B cell (primary cell): ENCODE data around the gene USH2A. TPM values are rescaled to one million over a fixed set of nuclear protein-coding genes. Genes with fewer than 3 reads are reported as not detected.

Experiments used
- ATAC-seq: fragments of 200-7000 bp; cut with Tn5 transposase; one replicate; pipeline ENCODE4 v1.10.0; 2021; ENCODE audit warnings: low read depth, mild to moderate bottlenecking, moderate number of reproducible peaks, moderate library complexity
- CTCF ChIA-PET: fragments of 350-600 bp; sonication (Branson Sonifier 250); formaldehyde crosslinking; loops from one replicate; lab custom pipeline; 2021; ENCODE audit warnings: antibody characterized with exemption, inconsistent platforms; lab: Charles Lee
- POLR2A ChIA-PET: fragments of 350-600 bp; sonication (Branson Sonifier 250); formaldehyde crosslinking; loops from one replicate; lab custom pipeline; 2021; ENCODE audit warnings: antibody characterized with exemption; lab: Charles Lee
- DNase-seq: peaks from one replicate; pipeline ENCODE4 v3.0.0; 2013
- H2AFZ ChIP-seq: 2 replicates; pipeline ENCODE4 v1.6.1; 2012; ENCODE audit warnings: mild to moderate bottlenecking, low read depth, low read length; ENCODE audit not compliant: insufficient read depth, poor library complexity, severe bottlenecking
- H3K27ac ChIP-seq, 2 donors: 1 replicate in 1 of 2; 2 replicates in 1 of 2; pipeline ENCODE4 v1.5.1; 2012 to 2013; ENCODE audit warnings: low read length in 2 of 2, mild to moderate bottlenecking in 2 of 2, moderate library complexity in 1 of 2
- H3K27me3 ChIP-seq, 4 experiments: fragments of 200-600 bp in 1 of 4; sonication (generic) in 1 of 4; replicated peaks in 1 of 4; 1 replicate in 2 of 4; 2 replicates in 2 of 4; pipeline versions ENCODE4 v1.6.1 to v1.7.0; 2013 to 2016; ENCODE audit warnings: low read length in 3 of 4, mild to moderate bottlenecking in 2 of 4, mixed read lengths in 1 of 4, moderate library complexity in 1 of 4; ENCODE audit not compliant: insufficient read depth in 4 of 4, control insufficient read depth in 3 of 4; ENCODE audit errors: control extremely low read depth in 1 of 4
- H3K36me3 ChIP-seq, 2 experiments: replicated peaks in 1 of 2; 1 replicate in 1 of 2; 2 replicates in 1 of 2; pipeline versions ENCODE4 v1.6.1 to v1.7.1; 2013; ENCODE audit warnings: low read length in 1 of 2; ENCODE audit not compliant: insufficient read depth in 2 of 2, control insufficient read depth in 1 of 2; ENCODE audit errors: control extremely low read depth in 1 of 2, extremely low read depth in 1 of 2
- H3K4me1 ChIP-seq, 2 donors: fragments of 200-600 bp in 1 of 2; sonication (generic) in 1 of 2; 1 replicate in 1 of 2; 2 replicates in 1 of 2; pipeline versions ENCODE4 v1.5.1 to v1.6.1; 2013 to 2017; ENCODE audit warnings: low read length in 2 of 2; ENCODE audit not compliant: control insufficient read depth in 2 of 2, insufficient read depth in 2 of 2
- H3K4me2 ChIP-seq: replicated peaks from 2 replicates; pipeline ENCODE3; 2012; ENCODE audit warnings: mild to moderate bottlenecking, low read depth, low read length; ENCODE audit not compliant: poor library complexity, severe bottlenecking
- H3K4me3 ChIP-seq, 5 experiments: fragments of 200-600 bp in 1 of 5; sonication (generic) in 1 of 5; 1 replicate in 3 of 5; 2 replicates in 2 of 5; pipeline versions ENCODE4 v1.5.1 to v1.7.0; 2011 to 2016; ENCODE audit warnings: low read length in 4 of 5, mild to moderate bottlenecking in 4 of 5, low read depth in 2 of 5, control low read depth in 1 of 5, moderate library complexity in 1 of 5; ENCODE audit not compliant: insufficient read depth in 1 of 5; ENCODE audit errors: control extremely low read depth in 1 of 5, extremely low read depth in 1 of 5
- H3K79me2 ChIP-seq: fragments of 200-600 bp; sonication (generic); one replicate; pipeline ENCODE4 v1.6.0; 2016; ENCODE audit warnings: low read length; ENCODE audit not compliant: control insufficient read depth, insufficient read depth
- H3K9ac ChIP-seq: fragments of 200-600 bp; sonication (generic); 2 replicates; pipeline ENCODE4 v1.6.1; 2017; ENCODE audit warnings: mild to moderate bottlenecking, low read length, moderate library complexity
- H3K9me3 ChIP-seq, 3 donors: one replicate each; pipeline versions ENCODE4 v1.6.1 to v1.7.1; 2013; ENCODE audit warnings: low read length in 2 of 3; ENCODE audit not compliant: control insufficient read depth in 2 of 3, insufficient read depth in 1 of 3; ENCODE audit errors: control extremely low read depth in 1 of 3
- H4K20me1 ChIP-seq: 2 replicates; pipeline ENCODE4 v1.6.0; 2012; ENCODE audit warnings: mild to moderate bottlenecking, low read length; ENCODE audit not compliant: insufficient read depth, control insufficient read depth, poor library complexity, severe bottlenecking
- H3K27ac Mint-ChIP-seq: one replicate; pipeline ENCODE4 v1.8.0; 2021; ENCODE audit warnings: mixed read lengths
- H3K27me3 Mint-ChIP-seq: one replicate; pipeline ENCODE4 v1.8.0; 2021; ENCODE audit warnings: mixed read lengths
- H3K4me1 Mint-ChIP-seq: one replicate; pipeline ENCODE4 v1.8.0; 2021; ENCODE audit warnings: mixed read lengths
- H3K4me3 Mint-ChIP-seq: one replicate; pipeline ENCODE4 v1.8.0; 2021; ENCODE audit warnings: mixed read lengths
- H3K9me3 Mint-ChIP-seq: one replicate; pipeline ENCODE4 v1.8.0; 2022; ENCODE audit warnings: mixed read lengths; ENCODE audit not compliant: insufficient read depth
- EZH2 ChIP-seq: IDR thresholded peaks from 2 replicates; pipeline ENCODE4 v1.6.1; 2012; ENCODE audit warnings: borderline replicate concordance, low read depth, mild to moderate bottlenecking, moderate library complexity, low read length; ENCODE audit not compliant: insufficient read depth, poor library complexity, severe bottlenecking
- WGBS: methylation state at CpG from one replicate; pipeline ENCODE4 v1.1.5; 2013; ENCODE audit warnings: missing lambda C conversion rate; ENCODE audit not compliant: insufficient coverage; 5-methylcytosine and 5-hydroxymethylcytosine counted together
- intact Hi-C: fragments of 100-400 bp; cut with micrococcal nuclease; formaldehyde crosslinking; loops from one replicate; pipeline ENCODE4 v1.10.0; 2022
- polyA plus RNA-seq: library from polyadenylated mRNA; depleted of rRNA; stranded (reverse); fragments of >200 nt; gene quantifications from 2 replicates; pipeline ENCODE4 v1.2.3, GENCODE V29; 2012
- total RNA-seq, 2 donors: library from RNA; stranded (reverse); fragments of 120-200 nt in 1 of 2; gene quantifications; 1 replicate in 1 of 2; 2 replicates in 1 of 2; pipeline versions ENCODE4 v1.2.3 to v1.2.4, GENCODE V29; 2013 to 2022
- TF ChIP-seq, protein P1 (sequence below): fragments of 200-600 bp; IDR thresholded peaks from one replicate; pipeline ENCODE4 v1.8.0; 2022; ENCODE audit warnings: antibody characterized with exemption, mild to moderate bottlenecking

USH2A gene
- total and polyA plus RNA-seq, 2 donors (not counting 1 experiment from before 2014, with no cell fraction given), result 0.01 TPM; not detected in 1

DNA sequence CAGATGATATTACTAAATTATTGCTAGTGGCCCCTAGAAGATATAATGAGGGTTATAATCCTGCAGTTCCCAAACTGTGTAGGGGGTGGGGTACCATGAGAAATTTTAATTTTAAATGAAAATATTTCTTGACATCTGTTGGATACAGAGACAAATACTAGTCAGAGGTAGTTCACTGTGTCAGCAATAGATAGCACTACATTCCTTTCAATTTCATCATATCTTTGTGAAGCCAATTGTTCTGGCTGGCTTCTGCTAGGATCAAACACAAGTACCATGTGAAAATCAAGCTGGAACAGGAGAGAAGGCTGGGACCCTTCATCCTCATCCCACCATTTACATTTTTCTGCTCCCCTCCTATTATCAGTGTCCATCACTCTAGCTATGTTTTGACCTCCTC, 208.1 kb downstream of the USH2A start:
- intact Hi-C loops, result no loop called here
- H3K9me3 Mint-ChIP-seq, result no peaks in the 10 kb centered on the region
- no peak overlapping the region for H3K4me3 Mint-ChIP-seq
- POLR2A ChIA-PET, result no interaction called here
- Histone ChIP-seq H4K20me1 (no peaks in the 10 kb centered on the region), H3K4me3 (no peak overlapping the region), H3K36me3 (no peaks in the 10 kb centered on the region), H3K4me1 (no peaks in the 10 kb centered on the region), H2AFZ (no peak overlapping the region), H3K27me3 (no peaks in the 10 kb centered on the region), H3K4me2 (no peak overlapping the region), H3K9me3 (no peaks in the 10 kb centered on the region), H3K9ac (no peak overlapping the region), H3K27ac (no peak overlapping the region), H3K79me2 (no peaks in the 10 kb centered on the region)
- no peaks in the 10 kb centered on the region for H3K4me1 Mint-ChIP-seq
- no peaks in the 10 kb centered on the region for H3K27me3 Mint-ChIP-seq
- no peak for TF ChIP-seq EZH2
- TF ChIP-seq, protein P1, sequence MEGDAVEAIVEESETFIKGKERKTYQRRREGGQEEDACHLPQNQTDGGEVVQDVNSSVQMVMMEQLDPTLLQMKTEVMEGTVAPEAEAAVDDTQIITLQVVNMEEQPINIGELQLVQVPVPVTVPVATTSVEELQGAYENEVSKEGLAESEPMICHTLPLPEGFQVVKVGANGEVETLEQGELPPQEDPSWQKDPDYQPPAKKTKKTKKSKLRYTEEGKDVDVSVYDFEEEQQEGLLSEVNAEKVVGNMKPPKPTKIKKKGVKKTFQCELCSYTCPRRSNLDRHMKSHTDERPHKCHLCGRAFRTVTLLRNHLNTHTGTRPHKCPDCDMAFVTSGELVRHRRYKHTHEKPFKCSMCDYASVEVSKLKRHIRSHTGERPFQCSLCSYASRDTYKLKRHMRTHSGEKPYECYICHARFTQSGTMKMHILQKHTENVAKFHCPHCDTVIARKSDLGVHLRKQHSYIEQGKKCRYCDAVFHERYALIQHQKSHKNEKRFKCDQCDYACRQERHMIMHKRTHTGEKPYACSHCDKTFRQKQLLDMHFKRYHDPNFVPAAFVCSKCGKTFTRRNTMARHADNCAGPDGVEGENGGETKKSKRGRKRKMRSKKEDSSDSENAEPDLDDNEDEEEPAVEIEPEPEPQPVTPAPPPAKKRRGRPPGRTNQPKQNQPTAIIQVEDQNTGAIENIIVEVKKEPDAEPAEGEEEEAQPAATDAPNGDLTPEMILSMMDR, result no peak
- CTCF ChIA-PET, result no interaction called here
- ATAC-seq, result no peak
- DNase-seq, result no peak
- no peak overlapping the region for H3K27ac Mint-ChIP-seq

DNA sequence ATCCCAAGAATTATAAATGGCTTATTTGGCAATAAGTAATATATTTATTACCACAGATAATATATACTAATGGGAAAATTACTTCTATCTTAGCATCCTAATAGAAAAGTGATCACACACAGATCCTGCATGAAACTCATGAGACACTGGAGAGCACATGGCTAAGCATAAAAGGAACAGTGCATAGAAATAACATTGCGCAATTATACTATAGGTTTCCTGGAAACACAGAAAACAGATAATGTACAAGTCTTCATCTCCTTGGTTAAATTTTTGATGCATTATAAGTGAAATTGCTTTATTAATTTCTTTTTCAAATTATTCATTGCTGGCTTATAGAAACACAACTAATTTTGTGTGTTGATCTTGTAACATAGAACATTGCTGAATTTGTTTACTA, 210.4 kb downstream of the USH2A start:
- no peak for DNase-seq
- Mint-ChIP-seq H3K4me3 (no peak overlapping the region), H3K27ac (no peak overlapping the region), H3K4me1 (no peaks in the 10 kb centered on the region), H3K9me3 (no peaks in the 10 kb centered on the region), H3K27me3 (no peaks in the 10 kb centered on the region)
- no CpG with 5 or more reads among the region's 1 CpG for WGBS
- Histone ChIP-seq H3K9me3 (no peaks in the 10 kb centered on the region), H3K4me3 (no peak overlapping the region), H3K79me2 (no peaks in the 10 kb centered on the region), H2AFZ (no peak overlapping the region), H3K4me2 (no peak overlapping the region), H3K4me1 (no peaks in the 10 kb centered on the region), H3K9ac (no peak overlapping the region), H3K27me3 (no peaks in the 10 kb centered on the region), H3K27ac (no peak overlapping the region), H4K20me1 (no peaks in the 10 kb centered on the region), H3K36me3 (no peaks in the 10 kb centered on the region)
- intact Hi-C loops, result no loop called here
- no peak for ATAC-seq
- TF ChIP-seq, protein P1, result no peak
- TF ChIP-seq EZH2, result no peak
- ChIA-PET CTCF (interaction anchor here (1.2 kb wide), 1 partner anchor 9 kb away, joined by 3 read pairs; no protein-coding TSS in a partner anchor), POLR2A (no interaction called here)
